ENCODE results near the gene TTC3.

TTC3 gene

DNA sequence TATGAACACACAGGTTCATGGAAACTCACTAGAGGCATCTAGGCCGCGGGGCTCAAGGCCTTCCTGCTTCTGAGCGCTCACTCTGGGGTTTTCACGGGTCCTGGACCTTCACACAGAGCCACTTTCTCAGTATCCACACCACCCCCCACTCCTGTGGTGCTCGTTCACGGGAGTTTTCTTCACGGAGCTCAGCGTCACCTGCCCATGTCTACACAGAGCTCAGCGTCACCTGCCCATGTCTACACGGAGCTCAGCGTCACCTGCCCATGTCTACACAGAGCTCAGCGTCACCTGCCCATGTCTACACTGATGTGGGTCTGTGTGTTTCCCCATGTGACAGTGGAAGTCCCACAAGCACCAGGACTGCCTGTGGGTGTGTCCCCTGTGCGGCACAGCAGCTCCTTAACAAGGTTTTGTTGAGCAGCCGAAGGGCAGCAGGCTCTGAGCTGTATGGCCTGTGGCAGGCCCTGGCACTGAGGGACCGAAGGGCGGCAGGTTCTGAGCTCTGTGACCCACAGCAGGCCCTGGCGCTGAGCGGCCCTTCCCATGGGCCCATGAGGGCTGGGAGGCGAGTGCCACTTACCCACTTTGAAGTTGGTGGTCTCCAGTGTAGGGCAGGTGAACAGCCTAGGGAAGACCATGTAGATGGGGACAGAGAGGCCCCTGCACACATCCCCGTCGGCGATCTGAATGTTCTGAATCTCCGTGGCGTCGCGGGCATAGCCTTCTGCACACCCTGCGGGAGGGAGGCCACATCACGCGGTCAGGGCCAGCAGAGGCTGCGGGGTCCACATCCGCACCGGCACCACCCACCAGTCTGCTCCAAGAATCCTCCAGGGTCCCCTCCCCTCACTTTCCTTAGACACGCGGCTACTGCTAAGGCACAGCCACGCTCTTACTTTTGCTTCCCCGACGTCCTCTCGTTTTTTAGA, 154.3 kb downstream of the TTC3 start:
- DNase-seq: no peak

DNA sequence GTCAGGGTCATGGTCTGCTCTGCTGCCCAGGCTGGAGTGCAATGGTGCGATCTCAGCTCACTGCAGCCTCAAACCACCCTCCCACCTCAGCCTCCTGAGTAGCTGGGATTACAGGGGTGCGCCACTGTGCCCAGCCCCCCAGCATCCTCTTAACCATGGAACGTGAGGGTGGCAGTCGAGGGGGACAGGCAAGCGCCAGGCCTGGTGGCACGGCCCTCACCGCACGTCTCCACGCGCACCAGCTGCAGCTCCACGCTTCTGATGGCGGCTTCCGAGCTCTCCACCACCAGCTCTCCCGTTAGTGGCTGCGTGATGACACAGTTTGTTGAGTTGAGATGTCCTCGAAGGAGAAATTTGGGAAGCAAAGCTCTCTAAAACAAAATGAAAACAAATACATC, 154.9 kb downstream of the TTC3 start:
- DNase-seq: no peak

DNA sequence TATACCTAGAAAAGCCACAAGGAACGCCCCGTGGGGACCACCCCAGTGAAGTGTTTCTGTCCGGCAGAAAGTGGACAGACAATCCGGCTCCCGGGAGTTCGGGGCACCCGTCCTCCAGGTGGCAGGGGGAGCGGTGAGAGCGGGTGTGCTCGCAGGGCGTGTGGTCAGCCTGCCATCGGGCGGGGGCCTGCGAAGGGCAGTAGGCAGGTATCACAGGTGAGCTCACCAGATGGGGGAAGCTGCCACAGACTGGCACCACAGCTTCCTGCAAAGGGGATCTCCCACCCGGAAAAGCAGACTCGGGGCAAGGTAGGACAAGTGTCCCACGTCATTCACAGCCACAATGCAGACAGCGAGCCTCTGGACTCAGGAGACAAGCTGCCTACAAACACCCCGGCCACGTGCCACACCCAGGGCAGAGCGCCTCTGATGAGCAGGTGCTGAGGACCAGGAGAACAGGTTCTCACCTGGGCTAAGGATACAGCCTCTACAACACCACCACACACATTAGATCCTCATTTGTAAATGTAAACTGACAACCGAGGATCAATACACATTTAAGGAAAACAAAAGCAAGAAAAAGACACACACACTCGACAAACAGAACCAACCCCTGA, 157.7 kb downstream of the TTC3 start:
- DNase-seq: no peak

DNA sequence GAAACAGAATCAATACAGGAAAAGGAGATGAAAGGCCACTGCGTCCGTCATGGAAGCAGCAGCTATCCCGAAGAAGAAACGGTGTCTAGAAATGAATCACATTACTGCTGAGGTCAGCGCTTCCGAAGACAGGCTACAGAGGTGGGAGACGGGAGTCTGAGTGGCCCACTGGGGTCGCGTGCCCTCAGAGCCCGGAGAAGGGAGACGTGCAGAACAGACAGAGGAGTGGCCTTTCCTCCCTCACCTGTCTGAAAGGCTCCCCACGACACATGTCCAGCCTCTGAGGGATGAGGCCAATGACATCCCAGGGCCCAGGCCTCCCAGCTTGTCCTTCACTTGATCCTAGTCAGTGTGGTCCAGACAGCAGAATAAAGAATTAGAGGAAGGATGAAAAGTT, 158.2 kb downstream of the TTC3 start:
- DNase-seq: no peak

DNA sequence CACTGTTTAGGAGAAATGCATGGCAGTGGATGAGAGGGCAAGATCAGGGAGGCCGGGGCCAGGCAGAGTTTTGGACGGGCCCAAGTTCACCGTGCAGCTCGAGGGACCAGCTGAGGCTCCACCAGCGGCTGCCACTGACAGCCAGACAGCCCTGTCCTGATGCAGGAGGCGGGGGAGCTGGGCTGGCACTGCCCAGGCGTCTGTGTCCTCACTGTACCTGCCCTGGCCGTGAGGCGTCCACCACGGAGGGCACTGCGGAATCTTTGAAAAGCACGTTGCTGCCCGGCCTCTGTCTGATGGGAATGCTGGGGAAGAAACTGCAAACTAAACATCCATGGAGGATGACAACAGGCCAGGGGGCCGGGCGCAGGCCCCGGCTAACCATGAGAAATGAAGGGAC, 158.6 kb downstream of the TTC3 start:
- DNase-seq: no peak

DNA sequence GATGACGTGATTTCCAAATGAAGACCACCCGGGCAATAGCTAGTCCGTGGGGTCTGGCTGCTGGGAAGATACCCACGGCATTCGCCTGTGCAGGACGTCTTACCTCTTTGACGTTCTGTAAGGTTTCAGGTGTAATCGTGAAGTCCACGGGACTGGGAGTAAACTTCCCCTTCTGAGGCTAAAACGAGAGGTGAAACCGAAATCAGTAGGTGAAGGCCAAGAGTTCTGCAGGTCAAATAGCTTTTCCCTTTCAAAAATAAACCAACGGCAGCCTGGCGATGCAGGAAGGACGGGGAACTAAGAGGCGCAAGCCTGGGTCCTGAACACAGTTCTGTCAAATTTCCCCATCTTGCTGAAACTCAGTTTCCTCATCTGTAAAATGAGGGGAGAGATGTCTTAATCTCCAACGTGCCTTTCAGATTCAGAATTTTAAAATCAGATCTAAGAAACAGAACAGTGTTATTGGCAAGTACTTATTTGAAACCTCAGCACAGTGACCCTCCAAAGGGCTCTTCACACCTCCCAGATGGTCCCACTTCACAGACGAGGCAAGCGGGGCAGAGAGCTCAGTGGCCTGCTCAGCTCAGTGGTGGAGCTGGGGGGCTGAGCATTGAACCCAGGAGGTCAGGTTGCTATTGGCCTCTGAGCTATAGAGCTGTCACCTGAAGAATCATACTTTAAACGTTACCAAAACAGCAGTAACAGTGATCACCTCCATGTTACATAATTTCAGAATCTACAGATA, 159.4 kb downstream of the TTC3 start:
- DNase-seq: no peak

DNA sequence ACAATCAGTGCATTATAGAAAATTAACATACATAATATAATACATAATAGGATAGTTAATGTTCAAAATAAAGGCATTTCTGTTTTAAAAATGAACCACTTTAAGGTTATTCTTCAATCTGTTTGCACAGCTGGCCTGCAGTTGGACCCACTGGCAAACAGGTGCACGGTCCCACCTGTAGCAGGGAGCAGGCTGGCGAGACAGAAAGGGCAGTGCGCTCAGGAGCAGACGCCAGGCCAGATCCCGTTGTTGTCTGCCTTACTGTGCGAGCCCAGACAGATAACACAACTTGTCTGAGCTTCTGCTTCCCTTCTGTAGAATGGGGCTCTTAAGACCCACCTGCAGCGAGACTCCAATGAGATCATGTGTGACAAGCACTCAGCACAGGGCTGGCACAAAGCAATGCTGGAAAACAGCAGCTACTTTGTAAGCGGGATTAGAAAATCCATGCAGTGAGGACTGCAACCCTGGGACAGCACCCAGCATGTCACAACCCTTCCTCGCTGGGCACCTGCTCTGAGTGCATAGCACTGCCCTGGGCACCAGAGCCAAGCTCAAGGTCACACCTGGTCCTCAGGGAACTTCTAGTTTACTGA, 160.6 kb downstream of the TTC3 start:
- DNase-seq: no peak

DNA sequence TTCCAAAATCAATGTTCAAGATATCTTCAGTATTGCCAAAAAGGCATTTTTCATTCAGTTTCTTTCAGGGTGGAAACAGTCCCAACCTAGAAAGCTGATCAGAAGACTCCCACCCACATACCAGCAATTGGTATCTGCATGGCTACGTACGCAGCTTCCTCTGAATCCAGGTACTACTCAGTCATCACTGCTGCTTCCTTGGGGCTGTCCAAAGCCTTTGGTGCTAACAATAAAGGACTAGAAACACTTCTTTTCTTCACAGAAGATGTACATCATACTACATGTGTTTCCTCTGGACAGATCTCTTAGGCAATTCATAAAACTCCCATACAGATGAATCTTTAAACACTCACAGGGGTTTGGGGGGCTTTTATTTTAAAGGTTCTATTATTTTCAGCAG, 164.3 kb downstream of the TTC3 start:
- no peak for DNase-seq

DNA sequence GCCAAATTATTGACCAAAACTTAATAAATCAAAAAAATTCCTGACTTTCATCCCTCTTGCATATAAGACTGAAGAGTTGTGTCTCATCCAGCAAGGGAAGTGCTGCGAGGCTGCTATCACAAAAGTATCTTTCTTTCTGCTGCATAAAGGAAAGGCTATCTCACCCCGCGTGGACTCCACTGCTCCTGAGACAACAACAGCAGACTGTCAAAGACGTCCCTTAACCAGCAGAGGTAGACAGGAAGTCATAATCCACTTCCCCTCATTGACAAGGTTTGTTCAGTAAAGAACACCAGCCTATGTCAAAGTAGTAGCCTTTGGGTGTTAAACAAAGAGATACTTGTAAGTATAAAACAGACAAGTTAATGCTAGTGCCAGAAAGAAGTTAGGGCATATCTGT, 164.7 kb downstream of the TTC3 start:
- DNase-seq: peak in 1 of 5 experiments; percentile 32

DNA sequence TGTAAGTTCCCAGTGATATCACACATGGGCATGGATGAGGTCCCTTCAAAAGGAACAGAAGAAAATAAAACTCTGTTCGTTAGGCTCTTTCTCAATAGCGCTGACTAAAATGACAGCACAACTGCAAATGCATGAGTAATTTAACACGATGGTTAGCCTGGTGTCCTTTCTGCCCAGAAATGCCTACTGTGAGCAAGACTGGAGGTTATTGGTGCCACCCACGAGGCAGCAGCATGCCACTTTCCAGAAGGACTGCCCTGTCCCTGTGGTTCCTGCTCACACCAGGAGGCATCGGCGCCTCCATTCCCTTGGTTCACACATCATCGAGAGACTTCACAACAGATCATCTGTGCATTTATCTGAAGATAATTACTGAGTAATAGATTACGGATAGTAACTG, 167.9 kb downstream of the TTC3 start:
- no peak for DNase-seq

DNA sequence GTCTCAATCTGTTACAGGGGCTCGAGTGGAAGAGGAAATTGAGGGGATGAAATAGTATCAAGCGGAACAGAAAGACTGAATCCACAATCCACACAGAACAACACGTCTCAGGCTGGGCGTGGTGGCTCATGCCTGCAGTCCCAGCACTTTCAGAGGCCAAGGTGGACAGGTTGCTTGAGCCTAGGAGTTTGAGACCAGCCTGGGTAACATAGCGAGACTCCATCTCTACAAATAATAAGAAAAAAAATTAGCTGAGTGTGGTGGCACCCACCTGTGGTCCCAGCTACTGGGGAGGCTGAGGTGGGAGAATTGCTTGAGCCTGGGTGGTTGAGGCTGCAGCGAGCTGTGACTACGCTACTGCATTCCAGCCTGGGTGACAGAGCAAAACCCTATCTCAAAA, 168.4 kb downstream of the TTC3 start:
- DNase-seq: no peak

DNA sequence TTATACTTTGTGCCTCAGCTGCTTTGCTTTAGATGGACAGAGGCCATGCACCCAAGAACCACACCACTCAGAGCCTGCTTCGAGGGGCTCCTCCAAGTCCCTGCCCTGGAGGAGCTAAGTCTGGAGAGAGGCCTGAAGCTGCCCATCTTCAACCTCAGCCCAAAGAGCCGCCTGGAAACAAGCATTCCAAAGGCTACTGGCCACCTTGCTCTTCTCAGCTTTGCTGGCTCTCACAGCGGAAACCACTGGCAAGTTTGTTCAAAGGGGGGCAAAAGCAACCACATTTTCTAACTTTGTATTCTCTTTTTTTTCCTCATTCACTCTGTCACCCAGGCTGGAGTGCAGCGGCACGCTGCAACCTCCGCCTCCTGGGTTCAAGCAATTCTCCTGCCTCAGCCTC, 170.9 kb downstream of the TTC3 start:
- DNase-seq: no peak

DNA sequence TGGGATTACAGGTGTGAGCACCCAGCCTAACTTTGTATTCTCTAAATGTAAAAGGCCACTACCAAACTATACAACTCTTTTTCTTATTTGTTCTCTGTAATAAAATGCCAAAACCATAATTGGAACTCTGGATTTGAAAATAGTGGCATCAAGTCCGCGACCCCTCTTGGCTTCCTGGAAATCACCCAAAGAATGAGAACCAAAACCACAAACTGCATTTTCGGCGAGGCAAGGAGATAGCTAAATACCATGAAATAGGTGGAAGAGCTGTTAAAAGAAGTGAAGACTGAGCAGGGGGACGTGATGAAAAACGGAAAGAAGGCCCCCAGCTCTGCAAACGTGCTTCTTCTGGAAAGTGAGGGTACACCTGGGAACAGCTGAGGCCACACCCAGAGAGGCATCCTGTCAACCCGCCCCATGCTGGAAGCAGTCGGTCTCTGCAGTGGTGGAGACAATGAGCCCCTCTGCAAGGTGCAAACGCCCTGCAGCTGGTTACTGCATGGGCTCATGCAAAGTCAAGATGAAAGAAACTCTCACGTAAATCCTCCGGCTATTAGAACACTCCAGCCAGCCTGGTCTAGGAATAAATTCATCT, 171.5 kb downstream of the TTC3 start:
- no peak for DNase-seq

DNA sequence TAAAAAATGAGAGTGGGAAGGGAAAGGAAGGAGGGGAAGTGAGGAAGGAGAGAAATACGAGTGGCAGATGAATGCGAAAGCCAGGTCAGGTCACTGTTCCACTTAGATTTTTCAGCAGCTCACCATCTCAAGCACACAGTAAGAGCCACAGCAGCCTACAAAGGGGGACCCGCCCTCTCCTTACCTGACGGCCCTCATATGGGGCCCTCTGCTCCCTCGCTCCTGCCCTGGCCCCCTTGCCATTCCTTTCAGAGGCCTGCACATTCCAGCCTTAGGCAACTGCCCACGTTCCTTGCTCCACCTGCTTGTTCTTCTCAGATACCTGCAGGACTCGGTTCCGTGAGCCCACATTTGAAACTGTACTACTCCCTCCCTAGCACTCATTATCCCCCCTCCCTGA, 172.1 kb downstream of the TTC3 start:
- DNase-seq: no peak

DNA sequence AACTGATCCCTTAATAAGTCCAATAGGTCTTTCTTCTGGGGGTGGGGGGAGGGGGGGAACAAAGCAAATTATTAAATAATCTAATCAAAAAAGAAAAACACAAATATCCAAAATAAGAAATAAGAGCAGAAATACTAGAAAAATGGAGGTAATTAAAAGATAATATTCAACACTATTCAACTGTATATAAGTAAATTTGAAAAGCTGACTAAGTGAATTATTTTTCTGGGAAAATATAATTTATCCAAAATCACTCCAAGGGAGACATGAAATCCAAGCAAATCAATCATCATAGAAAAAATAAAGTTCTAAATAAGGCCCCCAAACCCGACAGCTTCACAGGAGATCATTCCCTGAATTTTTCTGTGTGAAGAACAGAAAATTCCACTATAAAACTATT, 175.2 kb downstream of the TTC3 start:
- DNase-seq: no peak

DNA sequence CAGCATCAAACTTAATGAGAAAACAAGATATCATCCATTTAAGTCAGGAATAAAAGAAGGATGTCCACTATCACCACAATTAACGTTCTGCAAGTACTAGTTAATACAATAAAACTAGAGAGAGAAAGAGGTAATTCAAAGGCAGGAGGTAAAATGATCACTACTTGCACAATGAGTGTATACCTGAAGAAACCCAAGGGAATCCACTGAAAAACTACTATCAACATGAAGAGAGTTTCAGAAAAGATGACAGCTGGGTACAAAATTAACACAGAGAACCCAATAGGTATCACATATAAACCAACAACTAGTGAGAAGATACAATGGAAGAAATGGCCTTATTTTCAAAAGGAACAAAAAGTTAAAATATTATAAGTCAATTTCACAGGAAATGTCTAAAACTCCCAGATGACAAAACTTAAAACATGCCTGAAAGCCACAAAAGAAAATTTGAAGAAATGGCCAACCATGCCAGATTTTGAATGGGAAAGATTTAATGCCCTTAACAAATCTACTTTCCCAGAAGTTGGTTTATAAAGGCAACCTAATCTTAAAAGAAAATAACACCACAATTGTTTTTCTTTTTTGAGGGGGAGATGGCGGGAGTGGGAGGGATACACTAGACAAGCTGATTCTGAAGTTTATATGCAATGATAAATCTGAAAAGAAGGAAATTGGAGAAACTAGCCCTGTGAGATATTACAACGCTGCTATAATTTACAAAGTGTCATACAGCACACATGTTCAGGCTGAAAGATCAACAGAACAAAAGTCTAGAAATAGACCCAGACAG, 176.3 kb downstream of the TTC3 start:
- no peak for DNase-seq

DNA sequence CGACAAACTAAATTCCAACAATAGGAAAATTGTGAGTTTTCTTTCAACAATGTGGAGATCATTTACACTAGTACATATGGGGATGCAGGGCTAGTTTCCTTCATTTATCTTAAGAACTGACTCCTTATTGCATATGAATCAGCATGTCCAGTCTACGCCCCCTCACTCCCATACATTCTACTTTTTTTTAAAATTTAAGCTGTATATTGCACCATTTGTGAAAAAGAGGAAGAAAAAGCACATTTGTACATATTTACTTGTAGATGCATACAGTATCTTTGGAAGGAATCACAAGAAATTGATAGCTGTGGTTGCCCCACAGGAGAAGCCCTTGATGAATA, 178.2 kb downstream of the TTC3 start:
- no peak for DNase-seq

All from T-helper 2 cell (primary cell).